T-cell (primary cell): ENCODE data around the gene C17orf107. TPM values are rescaled to one million over a fixed set of nuclear protein-coding genes. Genes with fewer than 3 reads are reported as not detected.

ENCODE experiments used
- ATAC-seq, 4 experiments: fragments of 200-7000 bp in 3 of 4; fragments of 150-1000 bp in 1 of 4; cut with Tn5 transposase; replicated peaks in 1 of 4; 1 replicate in 3 of 4; 2 replicates in 1 of 4; pipeline ENCODE4 v1.10.0; 2021; ENCODE audit warnings: moderate library complexity in 3 of 4, mild to moderate bottlenecking in 2 of 4, moderate number of reproducible peaks in 1 of 4
- CTCF ChIA-PET, 2 donors: fragments of 300-600 bp; sonication (Branson Sonifier 250); formaldehyde crosslinking; loops; one replicate each; lab custom pipeline; 2022; ENCODE audit warnings: antibody characterized with exemption in 2 of 2; lab: Charles Lee
- POLR2A ChIA-PET, 2 donors: fragments of 300-600 bp; sonication (Branson Sonifier 250); formaldehyde crosslinking; loops; one replicate each; lab custom pipeline; 2022; ENCODE audit warnings: antibody characterized with exemption in 2 of 2; lab: Charles Lee
- DNase-seq, 35 experiments: peaks; one replicate each; pipeline versions ENCODE4 v3.0.0 to v3.0.0-alpha.2; 2013 to 2023
- H3K27ac ChIP-seq: one replicate; pipeline ENCODE4 v1.5.1; 2013; ENCODE audit warnings: low read length
- H3K27me3 ChIP-seq, 2 experiments: replicated peaks in 1 of 2; 1 replicate in 1 of 2; 2 replicates in 1 of 2; pipeline versions ENCODE4 v1.6.1 to v1.7.0; 2013; ENCODE audit warnings: low read length in 1 of 2, mixed read lengths in 1 of 2; ENCODE audit not compliant: control insufficient read depth in 2 of 2, insufficient read depth in 2 of 2; ENCODE audit errors: extremely low read depth in 1 of 2
- H3K36me3 ChIP-seq, 2 donors: 1 replicate in 1 of 2; 2 replicates in 1 of 2; pipeline versions ENCODE4 v1.6.1 to v1.7.0; 2013; ENCODE audit warnings: low read length in 1 of 2; ENCODE audit not compliant: control insufficient read depth in 2 of 2, insufficient read depth in 1 of 2; ENCODE audit errors: extremely low read depth in 1 of 2
- H3K4me1 ChIP-seq, 2 experiments: 1 replicate in 1 of 2; 2 replicates in 1 of 2; pipeline versions ENCODE4 v1.6.1 to v1.7.0; 2013; ENCODE audit warnings: low read length in 2 of 2, mixed read lengths in 1 of 2; ENCODE audit not compliant: insufficient read depth in 2 of 2, control insufficient read depth in 1 of 2; ENCODE audit errors: extremely low read depth in 1 of 2
- H3K4me3 ChIP-seq, 2 donors: 1 replicate in 1 of 2; 2 replicates in 1 of 2; pipeline versions ENCODE4 v1.5.1 to v1.7.0; 2013; ENCODE audit warnings: mild to moderate bottlenecking in 2 of 2, low read length in 1 of 2, moderate library complexity in 1 of 2; ENCODE audit not compliant: control insufficient read depth in 1 of 2; ENCODE audit errors: extremely low read depth in 1 of 2
- H3K9me3 ChIP-seq: 2 replicates; pipeline ENCODE4 v1.7.0; 2013
- H3K27ac Mint-ChIP-seq, 2 donors: one replicate each; pipeline ENCODE4 v1.8.0; 2020 to 2021; ENCODE audit warnings: mild to moderate bottlenecking in 2 of 2, mixed read lengths in 2 of 2
- H3K27me3 Mint-ChIP-seq, 2 donors: one replicate each; pipeline ENCODE4 v1.8.0; 2021 to 2022; ENCODE audit warnings: mixed read lengths in 2 of 2
- H3K36me3 Mint-ChIP-seq: one replicate; pipeline ENCODE4 v1.8.0; 2021; ENCODE audit warnings: mixed read lengths
- H3K4me1 Mint-ChIP-seq, 3 donors: one replicate each; pipeline ENCODE4 v1.8.0; 2020 to 2022; ENCODE audit warnings: mixed read lengths in 3 of 3, mild to moderate bottlenecking in 1 of 3
- H3K4me3 Mint-ChIP-seq, 3 donors: one replicate each; pipeline ENCODE4 v1.8.0; 2020 to 2022; ENCODE audit warnings: mild to moderate bottlenecking in 3 of 3, mixed read lengths in 3 of 3, moderate library complexity in 3 of 3
- H3K9me3 Mint-ChIP-seq, 3 donors: one replicate each; pipeline ENCODE4 v1.8.0; 2020 to 2022; ENCODE audit warnings: mixed read lengths in 3 of 3
- WGBS: methylation state at CpG from one replicate; pipeline ENCODE4 v1.1.5; 2013; ENCODE audit warnings: missing lambda C conversion rate; ENCODE audit not compliant: insufficient coverage; 5-methylcytosine and 5-hydroxymethylcytosine counted together
- total RNA-seq, 35 experiments: library from RNA in 6 of 35; stranded (reverse) in 6 of 35; fragments of 120-200 nt in 1 of 35; gene quantifications; one replicate each; pipeline versions ENCODE4 v1.2.1 to v1.2.4 and lab custom pipeline; 2013 to 2026

C17orf107 gene
- total RNA-seq, 5 donors from 2014 or later (not counting 1 experiment from before 2014, with no cell fraction given), result 3.1 to 41.1 (median 4.1) TPM

DNA sequence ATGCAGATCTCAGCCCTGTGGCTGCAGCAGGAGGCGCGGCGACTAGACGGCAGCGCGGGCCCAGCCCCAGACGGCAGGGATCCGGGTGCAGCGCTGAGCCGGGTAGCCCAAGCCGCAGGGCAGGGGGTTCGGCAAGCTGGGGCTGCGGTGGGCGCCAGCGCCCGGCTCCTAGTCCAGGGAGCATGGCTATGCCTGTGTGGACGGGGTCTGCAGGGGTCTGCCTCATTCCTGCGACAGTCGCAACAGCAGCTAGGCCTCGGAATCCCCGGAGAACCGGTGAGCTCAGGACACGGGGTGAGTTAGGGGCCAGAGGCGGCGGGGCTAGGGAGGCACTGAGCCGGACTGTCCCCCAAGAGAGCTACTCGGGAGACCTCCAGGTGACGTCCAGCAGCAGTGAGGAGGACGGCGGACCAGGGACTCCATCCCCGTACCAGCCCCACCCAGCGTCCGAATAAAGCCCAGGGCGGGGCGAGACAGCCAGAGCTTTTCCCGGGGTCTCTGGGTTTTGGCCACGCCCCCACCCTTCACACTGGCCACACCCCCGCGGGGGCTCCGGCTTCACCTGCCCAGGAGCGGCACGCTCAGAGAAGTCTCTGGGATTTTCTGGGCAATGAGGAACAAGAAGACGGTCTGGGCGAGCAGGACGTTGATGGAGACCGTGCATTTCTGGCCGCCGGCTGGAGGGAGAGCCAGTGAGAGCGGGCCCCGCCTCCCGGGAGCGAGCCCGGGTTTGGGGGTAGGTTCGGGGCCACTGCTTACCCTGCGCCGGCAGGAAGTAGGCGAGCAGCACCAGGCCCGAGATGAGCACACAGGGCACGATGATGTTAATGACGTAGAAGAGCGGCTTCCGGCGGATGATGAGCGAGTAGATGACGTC is 1.1 kb downstream of the C17orf107 start:
- peak overlapping the region; percentile 83 to 90 (median 88) for H3K4me3 Mint-ChIP-seq
- ChIA-PET POLR2A (no interaction called here), CTCF (interaction anchor here in 1 of 2 donors (1.1 to 1.7 kb wide), 2 partner anchors 135 to 191 kb away, joined by 4 to 7 read pairs; partner anchors contain the start of gene ARRB2)
- Histone ChIP-seq H3K27ac (peak overlapping the region; percentile 47), H3K9me3 (no peaks in the 10 kb centered on the region), H3K36me3 (peaks cover 0 to 18% of the 10 kb centered on the region in 2 donors), H3K4me3 (peak overlapping the region; percentile 62 to 83), H3K27me3 (peaks cover 0 to 28% of the 10 kb centered on the region in 2 experiments), H3K4me1 (peaks cover 12 to 60% of the 10 kb centered on the region in 2 experiments)
- H3K4me1 Mint-ChIP-seq, result peaks cover 38 to 47% (median 38%) of the 10 kb centered on the region in 3 donors
- H3K27me3 Mint-ChIP-seq, result no peaks in the 10 kb centered on the region
- H3K9me3 Mint-ChIP-seq, result no peaks in the 10 kb centered on the region
- 16% methylated on average over 62 of the region's 65 CpGs for WGBS
- ATAC-seq (peak in 3 of 4 experiments; percentile 11 to 35 (median 14)), DNase-seq (peak in 34 of 35 experiments; percentile 35 to 88 (median 73))
- peak overlapping the region; percentile 46 to 73 for H3K27ac Mint-ChIP-seq
- H3K36me3 Mint-ChIP-seq, result peaks cover 15% of the 10 kb centered on the region

DNA sequence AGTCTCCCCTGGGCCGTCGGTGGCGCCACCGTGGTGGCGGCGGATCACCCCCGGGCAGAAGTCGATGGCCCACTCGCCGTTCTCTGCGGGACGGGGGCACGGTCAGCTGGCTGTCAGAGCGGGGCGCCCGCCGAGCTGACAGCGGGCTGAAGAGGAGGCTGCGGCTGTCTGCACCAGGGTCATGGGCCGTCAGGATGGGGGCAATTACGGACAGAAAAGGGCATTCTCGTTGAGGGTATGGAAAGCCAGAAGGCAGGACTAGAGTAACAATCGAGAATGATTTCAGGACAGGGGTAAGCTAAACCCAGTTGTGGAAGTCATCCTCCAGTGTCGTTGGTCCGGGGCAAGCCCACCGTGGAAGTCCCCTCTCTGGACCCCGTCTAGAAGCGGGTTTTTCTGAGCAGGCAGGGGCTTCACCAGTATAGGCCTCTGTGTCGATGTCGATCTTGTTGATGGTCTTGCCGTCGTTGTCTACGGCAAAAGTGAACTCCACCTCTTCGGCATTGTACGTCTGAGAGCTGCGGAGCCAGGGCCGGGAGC is 1.8 kb downstream of the C17orf107 start:
- peak overlapping the region; percentile 46 to 73 for H3K27ac Mint-ChIP-seq
- peaks cover 12 to 60% of the 10 kb centered on the region in 2 experiments for H3K4me1 ChIP-seq
- H3K9me3 ChIP-seq, result no peaks in the 10 kb centered on the region
- H3K36me3 Mint-ChIP-seq, result peaks cover 10% of the 10 kb centered on the region
- ATAC-seq (no peak), DNase-seq (peak in 2 of 35 experiments; percentile 11 to 44)
- H3K36me3 ChIP-seq, result peaks cover 0 to 11% of the 10 kb centered on the region in 2 donors
- peak overlapping the region; percentile 17 to 83 for H3K4me3 ChIP-seq
- H3K27ac ChIP-seq, result peak overlapping the region; percentile 47
- H3K4me1 Mint-ChIP-seq, result peaks cover 38 to 47% (median 38%) of the 10 kb centered on the region in 3 donors
- POLR2A ChIA-PET, result interaction anchor here in 1 of 2 donors (0.5 to 0.7 kb wide), 2 partner anchors 8 to 66 kb away, joined by 3 read pairs; partner anchors contain the start of gene SPAG7
- 48% methylated on average over 37 of the region's 37 CpGs for WGBS
- CTCF ChIA-PET, result interaction anchor here in 1 of 2 donors (1.1 kb wide), 1 partner anchor 135 kb away, joined by 4 read pairs; no protein-coding TSS in a partner anchor
- H3K27me3 Mint-ChIP-seq, result no peaks in the 10 kb centered on the region
- no peaks in the 10 kb centered on the region for H3K9me3 Mint-ChIP-seq
- peak overlapping the region; percentile 71 to 90 (median 71) for H3K4me3 Mint-ChIP-seq
- peaks cover 0 to 28% of the 10 kb centered on the region in 2 experiments for H3K27me3 ChIP-seq

DNA sequence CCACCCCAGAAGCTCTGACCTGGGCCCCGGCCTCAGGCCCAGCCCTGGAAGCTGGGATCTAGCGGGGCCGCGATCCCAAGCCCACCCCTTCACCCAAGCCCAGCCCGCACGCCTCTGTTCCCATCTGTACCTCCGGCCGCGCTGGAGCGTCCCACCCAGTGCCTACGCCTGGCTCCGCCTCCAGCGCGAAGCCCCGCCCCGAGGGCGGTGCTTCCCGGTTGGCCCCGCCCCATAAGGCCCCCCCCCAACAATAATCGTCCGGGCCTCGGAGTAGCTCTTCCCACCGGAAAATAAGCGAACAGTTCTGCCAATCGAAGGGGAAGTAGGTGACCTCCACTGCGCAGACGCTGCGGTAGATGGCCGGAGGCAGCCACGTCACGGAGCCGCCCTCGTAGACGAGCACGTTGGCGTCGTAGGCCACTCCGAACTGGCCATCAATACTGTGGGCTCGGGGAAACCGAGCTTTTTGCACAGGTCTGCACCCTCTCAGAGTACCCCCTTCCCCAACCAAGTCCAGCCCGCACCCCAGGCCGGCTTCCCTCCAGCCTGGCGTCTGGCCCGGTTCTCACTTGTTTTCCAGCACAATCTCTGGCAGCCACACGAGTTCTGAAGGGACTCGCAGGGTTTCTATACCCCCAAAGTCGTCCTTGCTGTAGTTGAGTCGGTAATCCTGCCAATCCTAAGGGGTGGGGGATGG is 2.5 kb downstream of the C17orf107 start:
- Mint-ChIP-seq H3K27ac (no peak overlapping the region), H3K9me3 (no peaks in the 10 kb centered on the region), H3K27me3 (no peaks in the 10 kb centered on the region), H3K4me1 (peaks cover 38 to 47% (median 38%) of the 10 kb centered on the region in 3 donors), H3K36me3 (peaks cover 6% of the 10 kb centered on the region), H3K4me3 (peak overlapping the region in 1 of 3 donors; percentile 90)
- peaks cover 0 to 5% of the 10 kb centered on the region in 2 donors for H3K36me3 ChIP-seq
- H3K4me3 ChIP-seq, result no peak overlapping the region
- H3K27me3 ChIP-seq, result peaks cover 0 to 28% of the 10 kb centered on the region in 2 experiments
- WGBS, result 58% methylated on average over 37 of the region's 48 CpGs
- H3K27ac ChIP-seq, result peak overlapping the region; percentile 47
- peaks cover 12 to 60% of the 10 kb centered on the region in 2 experiments for H3K4me1 ChIP-seq
- no peaks in the 10 kb centered on the region for H3K9me3 ChIP-seq
- ChIA-PET CTCF (interaction anchor here (0.6 to 1.1 kb wide), 6 partner anchors 11 to 495 kb away, joined by 3 to 8 read pairs (median 4); no protein-coding TSS in a partner anchor), POLR2A (interaction anchor here (0.5 to 0.7 kb wide), 3 partner anchors 8 to 66 kb away, joined by 3 to 8 read pairs (median 3); partner anchors contain the start of gene SPAG7 (in 1 of the 2))
- DNase-seq (peak in 14 of 35 experiments; percentile 15 to 54 (median 30)), ATAC-seq (no peak)

GRCh38 chr17:4902540-4902939 is 3.2 kb downstream of the C17orf107 start:
- Mint-ChIP-seq H3K4me3 (peak overlapping the region; percentile 21 to 67 (median 22)), H3K36me3 (no peaks in the 10 kb centered on the region)
- POLR2A ChIA-PET, result interaction anchor here in 1 of 2 donors (1.4 kb wide), 1 partner anchor 38 kb away, joined by 5 read pairs; the partner anchor contains the start of genes RNF167 and SLC25A11

DNA sequence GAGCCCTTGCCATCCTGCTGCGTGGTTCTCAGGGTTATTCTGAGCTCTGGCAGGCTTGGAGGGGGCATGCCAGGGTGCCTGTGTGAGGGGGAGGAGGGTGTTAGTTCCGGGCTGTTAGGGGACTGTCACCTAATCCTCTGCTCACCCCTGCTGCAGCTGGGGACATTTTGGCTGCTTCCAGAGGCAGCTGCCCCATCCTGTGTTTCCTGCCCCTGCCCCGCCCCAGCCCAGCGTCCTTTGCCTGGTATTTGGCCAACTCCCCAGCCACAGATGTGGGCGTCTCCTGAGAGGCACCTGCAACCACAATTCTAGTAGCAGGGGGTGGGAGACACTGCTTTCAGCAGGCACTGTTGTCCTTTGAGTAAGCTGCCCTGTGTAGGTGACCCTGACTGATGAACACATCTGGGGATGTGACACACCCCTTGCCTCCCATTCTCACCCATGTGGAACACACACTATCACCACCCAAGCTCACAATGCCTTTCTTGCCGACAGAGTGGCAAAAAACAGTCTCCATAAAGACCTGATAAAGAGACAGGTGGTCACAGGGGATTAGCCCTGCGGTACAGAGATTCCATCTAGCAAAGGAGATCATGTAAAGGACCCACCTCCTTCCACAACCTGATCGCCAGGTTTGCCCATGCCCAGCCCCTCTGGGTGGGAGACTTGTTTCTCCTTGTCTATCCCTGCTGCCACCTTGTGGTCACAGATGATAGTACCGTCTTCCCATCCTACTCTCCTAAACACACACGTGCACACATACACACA is 3.9 kb downstream of the C17orf107 start, which contains the start of gene CHRNE:
CHRNE (minus strand) TSS at position 48 of the 768 bp plus-strand sequence; CDS start at position 13, 35 bp downstream.
- H3K27me3 Mint-ChIP-seq, result no peaks in the 10 kb centered on the region
- CTCF ChIA-PET, result interaction anchor here in 1 of 2 donors (1.1 to 1.3 kb wide), 2 partner anchors 64 to 114 kb away, joined by 3 to 9 read pairs; partner anchors contain the start of gene SPAG7
- 9% methylated on average over 8 of the region's 10 CpGs for WGBS

More at GRCh38 chr17:4902540-4902939, 3.2 kb downstream of the C17orf107 start:
- Mint-ChIP-seq H3K27me3 (no peaks in the 10 kb centered on the region), H3K27ac (peak overlapping the region; percentile 6 to 34), H3K4me1 (peaks cover 38 to 47% (median 38%) of the 10 kb centered on the region in 3 donors), H3K9me3 (no peaks in the 10 kb centered on the region)
- no peak for ATAC-seq
- H3K4me3 ChIP-seq, result no peak overlapping the region
- no peak for DNase-seq
- H3K27ac ChIP-seq, result peak overlapping the region; percentile 65
- CTCF ChIA-PET, result interaction anchor here (0.6 to 1.3 kb wide), 5 partner anchors 10 to 495 kb away, joined by 3 to 9 read pairs (median 3); partner anchors contain the start of gene SPAG7 (in 1 of the 2)
- WGBS, result 63% methylated on average over 2 of the region's 8 CpGs
- H3K27me3 ChIP-seq, result peaks cover 0 to 28% of the 10 kb centered on the region in 2 experiments
- H3K36me3 ChIP-seq, result no peaks in the 10 kb centered on the region
- no peaks in the 10 kb centered on the region for H3K9me3 ChIP-seq
- H3K4me1 ChIP-seq, result peaks cover 12 to 60% of the 10 kb centered on the region in 2 experiments

More for the DNA sequence above, 3.9 kb downstream of the C17orf107 start, which contains the start of gene CHRNE:
- Histone ChIP-seq H3K4me3 (no peak within 1 kb of the TSS), H3K9me3 (no peaks in the 10 kb centered on the region), H3K27ac (peak within 1 kb of the TSS; percentile 65), H3K4me1 (peaks cover 14 to 60% of the 10 kb centered on the region in 2 experiments), H3K27me3 (peaks cover 0 to 28% of the 10 kb centered on the region in 2 experiments), H3K36me3 (no peaks in the 10 kb centered on the region)
- no peaks in the 10 kb centered on the region for H3K9me3 Mint-ChIP-seq
- H3K4me3 Mint-ChIP-seq, result peak within 1 kb of the TSS; percentile 21 to 67 (median 22)
- peak within 1 kb of the TSS; percentile 34 to 40 for H3K27ac Mint-ChIP-seq
- peaks cover 36 to 45% (median 38%) of the 10 kb centered on the region in 3 donors for H3K4me1 Mint-ChIP-seq
- no peaks in the 10 kb centered on the region for H3K36me3 Mint-ChIP-seq
- peak in 34 of 35 experiments; percentile 48 to 91 (median 70) for DNase-seq
- ATAC-seq, result peak; percentile 19 to 43 (median 40)
- POLR2A ChIA-PET, result interaction anchor here in 1 of 2 donors (1.4 kb wide), 1 partner anchor 37 kb away, joined by 5 read pairs; the partner anchor contains the start of genes RNF167 and SLC25A11
